Fibroblast of lung (primary cell): Measurements from ENCODE around the gene ENDOD1. TPM values are rescaled to one million over a fixed set of nuclear protein-coding genes. Genes with fewer than 3 reads are reported as not detected.
A peak's percentile ranks its signal among the peaks of the same experiment; 100 is the strongest.

ENCODE experiments used
- DNase-seq, 2 donors: peaks; one replicate each; pipeline versions ENCODE4 v3.0.0 to v3.0.0-alpha.2; 2010; ENCODE audit warnings: low read depth in 2 of 2
- H2AFZ ChIP-seq: 2 replicates; pipeline ENCODE4 v1.5.1; 2012; ENCODE audit warnings: low read length, control low read depth, inconsistent platforms
- H3K27ac ChIP-seq: 2 replicates; pipeline ENCODE4 v1.5.1; 2011; ENCODE audit warnings: low read length, control low read depth; ENCODE audit not compliant: insufficient read depth
- H3K27me3 ChIP-seq: 2 replicates; pipeline ENCODE4 v1.5.1; 2011; ENCODE audit warnings: mild to moderate bottlenecking, low read length; ENCODE audit not compliant: control insufficient read depth, insufficient read depth
- H3K36me3 ChIP-seq: 2 replicates; pipeline ENCODE4 v1.5.1; 2011; ENCODE audit warnings: low read length; ENCODE audit not compliant: control insufficient read depth, insufficient read depth
- H3K4me1 ChIP-seq: 2 replicates; pipeline ENCODE4 v1.5.1; 2011; ENCODE audit warnings: low read length; ENCODE audit not compliant: control insufficient read depth, insufficient read depth; ENCODE audit errors: extremely low read depth
- H3K4me2 ChIP-seq: 2 replicates; pipeline ENCODE4 v1.5.1; 2011; ENCODE audit warnings: low read length, control low read depth; ENCODE audit not compliant: insufficient read depth; ENCODE audit errors: extremely low read depth
- H3K4me3 ChIP-seq, 4 experiments: fragments of 200-600 bp in 1 of 4; sonication (generic) in 1 of 4; replicated peaks in 1 of 4; 2 replicates each; pipeline ENCODE4 v1.5.1; 2011 to 2016; ENCODE audit warnings: low read length in 4 of 4, low read depth in 3 of 4, mild to moderate bottlenecking in 3 of 4, control low read depth in 2 of 4, inconsistent platforms in 1 of 4, mixed read lengths in 1 of 4; ENCODE audit not compliant: insufficient read depth in 1 of 4; ENCODE audit errors: control extremely low read depth in 1 of 4
- H3K79me2 ChIP-seq: 2 replicates; pipeline ENCODE4 v1.5.1; 2012; ENCODE audit warnings: mild to moderate bottlenecking, low read length, inconsistent platforms; ENCODE audit not compliant: control insufficient read depth, insufficient read depth
- H3K9ac ChIP-seq: 2 replicates; pipeline ENCODE4 v1.5.1; 2011; ENCODE audit warnings: mild to moderate bottlenecking, low read length, control low read depth; ENCODE audit not compliant: insufficient read depth
- H3K9me3 ChIP-seq: 2 replicates; pipeline ENCODE4 v1.5.1; 2012; ENCODE audit warnings: low read depth, low read length; ENCODE audit not compliant: control insufficient read depth, insufficient read depth
- H4K20me1 ChIP-seq: 2 replicates; pipeline ENCODE4 v1.5.1; 2011; ENCODE audit warnings: low read length; ENCODE audit not compliant: control insufficient read depth, insufficient read depth; ENCODE audit errors: extremely low read depth
- CTCF ChIP-seq, 2 donors: IDR thresholded peaks in 1 of 2; conservative IDR thresholded peaks in 1 of 2; 1 replicate in 1 of 2; 2 replicates in 1 of 2; pipeline ENCODE4 v1.5.1; 2011 to 2012; ENCODE audit warnings: low read length in 2 of 2, control low read depth in 1 of 2, inconsistent platforms in 1 of 2, low read depth in 1 of 2, mild to moderate bottlenecking in 1 of 2
- EZH2 ChIP-seq: IDR thresholded peaks from 2 replicates; pipeline ENCODE4 v1.5.1; 2012; ENCODE audit warnings: low read length, control low read depth, mild to moderate bottlenecking; ENCODE audit errors: missing control alignments
- polyA plus RNA-seq, 2 donors: library from polyadenylated mRNA; depleted of rRNA in 1 of 2; stranded (reverse) in 1 of 2; unstranded in 1 of 2; fragments of >200 nt; gene quantifications; 2 replicates each; pipeline ENCODE4 v1.2.1, GENCODE V29; 2011 to 2012; ENCODE audit warnings: missing spikeins in 1 of 2
- total RNA-seq: library from RNA; depleted of rRNA; stranded (reverse); fragments of >200 nt; gene quantifications from 2 replicates; pipeline ENCODE4 v1.2.1, GENCODE V29; 2014

ENDOD1 gene
- total and polyA plus RNA-seq, 2 donors (not counting 1 experiment from before 2014, with no cell fraction given) = 33.4 to 50.8 TPM

- Histone ChIP-seq H3K4me1 (peaks cover 3% of the 10 kb centered on the region), H3K9ac (peak overlapping the region; percentile 80), H3K4me3 (peak overlapping the region; percentile 83 to 92 (median 85)), H3K79me2 (peaks cover 15% of the 10 kb centered on the region), H3K9me3 (no peaks in the 10 kb centered on the region), H3K27me3 (no peaks in the 10 kb centered on the region), H2AFZ (peak overlapping the region; percentile 69), H3K36me3 (no peaks in the 10 kb centered on the region), H3K4me2 (peak overlapping the region; percentile 79), H4K20me1 (no peaks in the 10 kb centered on the region), H3K27ac (peak overlapping the region; percentile 82)
- TF ChIP-seq EZH2 (no peak), CTCF (conservative IDR thresholded peaks at IDR 0.05 in 1 of 2, IDR thresholded peaks at IDR 0.05 in 1 of 2; ENCODE audit: low read depth in 1 of 2, low read length in 2 of 2) (no peak)
- DNase-seq = peak in 1 of 2 donors; percentile 39
Observed at GRCh38 chr11:95067841-95068219, 21.8 kb upstream of the ENDOD1 start.

- peak overlapping the region; percentile 83 to 92 (median 85) for H3K4me3 ChIP-seq
- H2AFZ ChIP-seq = no peak overlapping the region
- no peak overlapping the region for H3K9ac ChIP-seq
- H3K4me2 ChIP-seq = peak overlapping the region; percentile 84
- H3K9me3 ChIP-seq = no peaks in the 10 kb centered on the region
- peaks cover 15% of the 10 kb centered on the region for H3K79me2 ChIP-seq
- H3K27me3 ChIP-seq = no peaks in the 10 kb centered on the region
- H3K27ac ChIP-seq = peak overlapping the region; percentile 82
- H3K4me1 ChIP-seq = peaks cover 3% of the 10 kb centered on the region
- H3K36me3 ChIP-seq = no peaks in the 10 kb centered on the region
- DNase-seq = peak; percentile 94 to 97
- H4K20me1 ChIP-seq = no peaks in the 10 kb centered on the region
- TF ChIP-seq CTCF (conservative IDR thresholded peaks at IDR 0.05 in 1 of 2, IDR thresholded peaks at IDR 0.05 in 1 of 2; ENCODE audit: low read depth in 1 of 2, low read length in 2 of 2) (no peak), EZH2 (no peak)
Observed at GRCh38 chr11:95068549-95068948, 21.1 kb upstream of the ENDOD1 start.

- peaks cover 15% of the 10 kb centered on the region for H3K79me2 ChIP-seq
- H3K9me3 ChIP-seq = no peaks in the 10 kb centered on the region
- no peaks in the 10 kb centered on the region for H4K20me1 ChIP-seq
- no peaks in the 10 kb centered on the region for H3K27me3 ChIP-seq
- H3K9ac ChIP-seq = no peak overlapping the region
- no peak overlapping the region for H3K27ac ChIP-seq
- no peak overlapping the region for H3K4me3 ChIP-seq
- H3K4me2 ChIP-seq = no peak overlapping the region
- no peak for DNase-seq
- no peaks in the 10 kb centered on the region for H3K36me3 ChIP-seq
- no peak for TF ChIP-seq EZH2
- no peak for TF ChIP-seq CTCF (conservative IDR thresholded peaks at IDR 0.05 in 1 of 2, IDR thresholded peaks at IDR 0.05 in 1 of 2; ENCODE audit: low read depth in 1 of 2, low read length in 2 of 2)
- H2AFZ ChIP-seq = no peak overlapping the region
- H3K4me1 ChIP-seq = peaks cover 9% of the 10 kb centered on the region
Observed at GRCh38 chr11:95070471-95070870, 19.2 kb upstream of the ENDOD1 start.
